Neuron (in vitro differentiated cells): ENCODE data around the gene PCDH17.

Source experiments
- H2AFZ ChIP-seq: one replicate; pipeline ENCODE4 v1.6.1; 2013; ENCODE audit warnings: low read depth, mild to moderate bottlenecking, inconsistent platforms, low read length, moderate library complexity
- H3K27me3 ChIP-seq: one replicate; pipeline ENCODE4 v1.6.1; 2013; ENCODE audit warnings: low read length; ENCODE audit not compliant: insufficient read depth
- H3K36me3 ChIP-seq: one replicate; pipeline ENCODE4 v1.6.1; 2013; ENCODE audit warnings: low read length; ENCODE audit not compliant: insufficient read depth
- H3K4me1 ChIP-seq: one replicate; pipeline ENCODE4 v1.6.1; 2013; ENCODE audit warnings: low read length; ENCODE audit not compliant: insufficient read depth
- H3K4me3 ChIP-seq: 2 replicates; pipeline ENCODE4 v1.5.1; 2013; ENCODE audit warnings: mild to moderate bottlenecking, low read length, moderate library complexity
- H3K9me3 ChIP-seq: one replicate; pipeline ENCODE4 v1.6.1; 2013; ENCODE audit warnings: low read length

PCDH17 gene, protein sequence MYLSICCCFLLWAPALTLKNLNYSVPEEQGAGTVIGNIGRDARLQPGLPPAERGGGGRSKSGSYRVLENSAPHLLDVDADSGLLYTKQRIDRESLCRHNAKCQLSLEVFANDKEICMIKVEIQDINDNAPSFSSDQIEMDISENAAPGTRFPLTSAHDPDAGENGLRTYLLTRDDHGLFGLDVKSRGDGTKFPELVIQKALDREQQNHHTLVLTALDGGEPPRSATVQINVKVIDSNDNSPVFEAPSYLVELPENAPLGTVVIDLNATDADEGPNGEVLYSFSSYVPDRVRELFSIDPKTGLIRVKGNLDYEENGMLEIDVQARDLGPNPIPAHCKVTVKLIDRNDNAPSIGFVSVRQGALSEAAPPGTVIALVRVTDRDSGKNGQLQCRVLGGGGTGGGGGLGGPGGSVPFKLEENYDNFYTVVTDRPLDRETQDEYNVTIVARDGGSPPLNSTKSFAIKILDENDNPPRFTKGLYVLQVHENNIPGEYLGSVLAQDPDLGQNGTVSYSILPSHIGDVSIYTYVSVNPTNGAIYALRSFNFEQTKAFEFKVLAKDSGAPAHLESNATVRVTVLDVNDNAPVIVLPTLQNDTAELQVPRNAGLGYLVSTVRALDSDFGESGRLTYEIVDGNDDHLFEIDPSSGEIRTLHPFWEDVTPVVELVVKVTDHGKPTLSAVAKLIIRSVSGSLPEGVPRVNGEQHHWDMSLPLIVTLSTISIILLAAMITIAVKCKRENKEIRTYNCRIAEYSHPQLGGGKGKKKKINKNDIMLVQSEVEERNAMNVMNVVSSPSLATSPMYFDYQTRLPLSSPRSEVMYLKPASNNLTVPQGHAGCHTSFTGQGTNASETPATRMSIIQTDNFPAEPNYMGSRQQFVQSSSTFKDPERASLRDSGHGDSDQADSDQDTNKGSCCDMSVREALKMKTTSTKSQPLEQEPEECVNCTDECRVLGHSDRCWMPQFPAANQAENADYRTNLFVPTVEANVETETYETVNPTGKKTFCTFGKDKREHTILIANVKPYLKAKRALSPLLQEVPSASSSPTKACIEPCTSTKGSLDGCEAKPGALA (N-terminal part only)

GRCh38 chr13:57631596-57632275, at the start of gene PCDH17:
Gene PCDH17, plus strand, starts transcription at chr13:57631744. Its CDS starts 803 bp downstream, at chr13:57632547.
- no peak within 1 kb of the TSS for H2AFZ ChIP-seq
- H3K4me1 ChIP-seq: peaks cover 12% of the 10 kb centered on the region
- peaks cover 29% of the 10 kb centered on the region for H3K9me3 ChIP-seq
- H3K4me3 ChIP-seq: peak within 1 kb of the TSS; percentile 58
- peaks cover 31% of the 10 kb centered on the region for H3K36me3 ChIP-seq
- no peaks in the 10 kb centered on the region for H3K27me3 ChIP-seq

DNA sequence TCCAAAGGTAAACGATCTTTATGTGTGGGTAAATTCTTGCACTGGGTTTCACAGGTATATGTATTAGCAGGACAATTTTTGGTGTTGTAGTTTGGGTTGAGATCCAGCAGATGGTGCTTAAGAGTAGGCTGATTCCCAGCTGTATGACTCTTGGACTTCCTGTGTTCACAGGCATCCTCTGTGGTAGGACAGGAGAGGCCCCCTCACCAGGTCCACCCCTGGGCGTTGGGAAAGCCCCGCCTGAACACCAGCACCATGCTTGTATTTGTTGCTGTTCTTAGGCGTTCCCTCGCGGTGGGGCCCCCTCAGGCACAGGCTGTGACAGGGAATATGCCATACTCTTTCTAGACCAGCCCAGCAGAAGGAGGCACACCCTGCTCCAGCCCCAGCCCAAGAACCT, 49.5 kb upstream of the PCDH17 start:
- Histone ChIP-seq H3K4me3 (no peak overlapping the region), H3K4me1 (no peaks in the 10 kb centered on the region), H3K9me3 (no peaks in the 10 kb centered on the region), H2AFZ (no peak overlapping the region), H3K36me3 (no peaks in the 10 kb centered on the region), H3K27me3 (no peaks in the 10 kb centered on the region)

- Histone ChIP-seq H3K36me3 (no peaks in the 10 kb centered on the region), H3K4me3 (no peak overlapping the region), H3K4me1 (no peaks in the 10 kb centered on the region)
Observed at GRCh38 chr13:57583529-57583928, 48.0 kb upstream of the PCDH17 start.

DNA sequence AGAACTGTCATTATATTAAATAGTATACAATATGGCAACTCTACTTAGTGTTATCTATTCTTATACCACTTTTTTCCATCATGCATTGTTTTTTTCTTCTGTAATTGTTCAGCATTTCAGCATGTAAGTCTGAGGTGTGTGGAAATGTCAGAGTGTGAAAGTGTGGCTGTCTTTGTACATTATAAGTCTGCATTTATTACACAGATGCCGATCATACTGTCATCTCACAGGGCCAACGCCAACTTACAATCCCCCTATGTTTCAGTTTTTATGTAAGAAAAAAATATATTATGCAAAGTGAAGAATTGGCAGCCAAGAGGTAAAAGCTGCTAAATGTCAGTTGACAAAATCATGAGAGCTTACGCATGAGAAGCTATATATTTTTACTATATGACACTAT, 42.9 kb upstream of the PCDH17 start:
- Histone ChIP-seq H2AFZ (no peak overlapping the region), H3K4me3 (no peak overlapping the region), H3K27me3 (no peaks in the 10 kb centered on the region), H3K4me1 (no peaks in the 10 kb centered on the region), H3K9me3 (no peaks in the 10 kb centered on the region), H3K36me3 (no peaks in the 10 kb centered on the region)

More at GRCh38 chr13:57583529-57583928, 48.0 kb upstream of the PCDH17 start:
- Histone ChIP-seq H3K9me3 (no peaks in the 10 kb centered on the region), H2AFZ (no peak overlapping the region), H3K27me3 (no peaks in the 10 kb centered on the region)

DNA sequence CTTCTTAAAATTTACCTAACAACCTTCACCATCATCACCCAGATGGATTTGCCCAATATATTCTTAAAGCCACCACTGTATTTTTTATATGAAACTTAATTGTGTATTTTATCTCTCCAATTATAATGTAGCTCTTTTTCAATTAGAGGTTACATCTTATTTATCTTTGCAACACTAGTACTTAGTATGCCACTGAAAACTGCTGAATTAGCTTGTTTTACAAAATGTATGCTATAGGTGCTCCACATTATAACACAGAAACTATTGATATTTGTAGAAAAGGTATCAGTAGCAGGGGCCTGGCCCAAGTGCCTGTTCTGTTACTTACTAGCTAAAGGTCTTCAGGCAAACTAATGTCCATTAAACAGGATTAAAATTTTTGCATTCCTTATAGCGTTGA, 35.8 kb upstream of the PCDH17 start:
- no peaks in the 10 kb centered on the region for H3K4me1 ChIP-seq
- no peaks in the 10 kb centered on the region for H3K27me3 ChIP-seq
- H3K36me3 ChIP-seq: no peaks in the 10 kb centered on the region
- no peaks in the 10 kb centered on the region for H3K9me3 ChIP-seq
- no peak overlapping the region for H2AFZ ChIP-seq
- no peak overlapping the region for H3K4me3 ChIP-seq

- no peak overlapping the region for H3K4me3 ChIP-seq
- H2AFZ ChIP-seq: no peak overlapping the region
- H3K9me3 ChIP-seq: no peaks in the 10 kb centered on the region
- H3K27me3 ChIP-seq: no peaks in the 10 kb centered on the region
- H3K36me3 ChIP-seq: no peaks in the 10 kb centered on the region
- H3K4me1 ChIP-seq: no peaks in the 10 kb centered on the region
Observed at GRCh38 chr13:57601536-57601935, 30.0 kb upstream of the PCDH17 start.

DNA sequence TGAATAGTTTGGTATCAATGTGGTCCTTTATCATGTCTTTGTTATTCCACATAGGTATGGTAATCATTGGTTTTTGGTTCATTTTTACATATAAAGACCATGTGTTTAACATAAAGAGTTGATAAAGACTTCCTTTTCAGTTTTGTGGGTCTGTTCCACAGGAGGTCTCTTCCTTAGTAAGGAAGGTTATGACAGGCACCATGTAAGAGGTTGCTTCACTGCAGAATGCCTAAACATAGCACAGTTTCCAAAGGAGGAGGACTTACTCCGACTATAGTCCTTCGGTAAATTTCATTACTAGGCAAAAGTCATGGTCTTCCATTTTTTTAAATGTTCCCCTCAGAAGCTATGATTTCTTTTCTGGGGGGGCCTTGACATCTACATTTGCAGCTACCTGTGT, 27.1 kb upstream of the PCDH17 start:
- Histone ChIP-seq H3K36me3 (no peaks in the 10 kb centered on the region), H2AFZ (peak overlapping the region; percentile 61), H3K4me1 (no peaks in the 10 kb centered on the region), H3K9me3 (no peaks in the 10 kb centered on the region), H3K27me3 (no peaks in the 10 kb centered on the region), H3K4me3 (no peak overlapping the region)

DNA sequence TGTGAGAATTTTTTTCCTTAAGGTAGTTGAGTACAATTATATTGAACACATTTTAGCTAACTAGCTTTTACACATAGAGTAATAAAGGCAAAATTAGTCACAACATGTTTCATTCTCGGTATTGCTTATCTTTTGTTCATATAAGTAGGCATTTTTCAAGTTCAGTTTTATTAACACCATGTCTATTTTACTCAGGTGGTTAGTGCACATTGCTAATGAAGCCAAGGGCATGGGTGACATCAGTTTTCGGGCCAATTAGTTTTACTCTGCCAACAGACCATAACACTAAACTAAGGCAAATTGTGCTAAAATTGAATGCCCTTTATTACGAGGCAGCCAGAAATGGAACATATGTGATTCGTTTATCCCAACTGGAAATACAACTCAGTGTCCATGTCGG, 19.6 kb upstream of the PCDH17 start:
- Histone ChIP-seq H3K36me3 (no peaks in the 10 kb centered on the region), H3K4me1 (no peaks in the 10 kb centered on the region), H3K27me3 (no peaks in the 10 kb centered on the region), H3K9me3 (no peaks in the 10 kb centered on the region), H3K4me3 (no peak overlapping the region), H2AFZ (no peak overlapping the region)

DNA sequence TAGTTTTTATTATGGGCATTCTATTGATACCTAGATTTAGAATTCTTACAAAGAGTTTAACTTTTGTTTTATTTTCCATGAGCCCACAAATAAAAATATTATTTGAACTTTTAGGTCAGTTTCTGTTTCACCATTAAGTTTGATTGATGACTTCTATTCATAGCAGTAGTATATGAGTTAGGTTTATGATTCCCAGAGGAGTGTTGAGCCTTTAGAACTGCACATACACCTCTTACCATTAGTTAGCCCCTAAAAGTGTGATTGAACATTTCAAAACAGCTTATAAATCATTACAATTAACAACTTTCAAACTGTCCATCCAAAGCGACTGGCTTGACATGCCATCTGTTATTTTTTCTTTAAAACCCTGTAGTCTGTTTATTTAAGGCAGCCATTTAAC, 19.0 kb upstream of the PCDH17 start:
- no peaks in the 10 kb centered on the region for H3K4me1 ChIP-seq

GRCh38 chr13:57624565-57625435, 6.7 kb upstream of the PCDH17 start:
- Histone ChIP-seq H3K4me3 (no peak overlapping the region), H3K4me1 (peaks cover 12% of the 10 kb centered on the region), H3K27me3 (no peaks in the 10 kb centered on the region), H3K9me3 (no peaks in the 10 kb centered on the region), H3K36me3 (no peaks in the 10 kb centered on the region), H2AFZ (no peak overlapping the region)

More for the DNA sequence above, 19.0 kb upstream of the PCDH17 start:
- Histone ChIP-seq H3K27me3 (no peaks in the 10 kb centered on the region), H3K36me3 (no peaks in the 10 kb centered on the region), H3K9me3 (no peaks in the 10 kb centered on the region), H2AFZ (no peak overlapping the region), H3K4me3 (no peak overlapping the region)

DNA sequence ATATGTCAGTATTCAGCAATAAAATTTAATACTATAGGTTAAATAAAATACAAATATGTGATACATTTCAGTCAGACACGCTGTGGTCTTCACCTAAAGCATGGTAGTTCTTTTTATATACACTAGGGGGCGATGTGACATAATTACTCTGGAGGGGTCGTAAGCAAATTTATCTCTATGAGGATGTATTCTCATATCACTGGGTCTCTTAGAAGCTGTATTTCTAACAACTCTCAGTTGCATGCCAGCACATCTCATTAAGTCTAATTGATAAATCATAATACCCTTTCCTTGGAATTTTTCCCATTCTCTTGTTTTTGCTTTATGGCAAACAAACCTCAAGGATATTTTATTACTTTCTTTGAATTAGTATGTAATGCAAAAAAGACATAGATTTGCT, 3.9 kb upstream of the PCDH17 start:
- Histone ChIP-seq H2AFZ (no peak overlapping the region), H3K4me3 (no peak overlapping the region), H3K9me3 (peaks cover 5% of the 10 kb centered on the region), H3K27me3 (no peaks in the 10 kb centered on the region), H3K36me3 (peaks cover 4% of the 10 kb centered on the region), H3K4me1 (peaks cover 12% of the 10 kb centered on the region)

DNA sequence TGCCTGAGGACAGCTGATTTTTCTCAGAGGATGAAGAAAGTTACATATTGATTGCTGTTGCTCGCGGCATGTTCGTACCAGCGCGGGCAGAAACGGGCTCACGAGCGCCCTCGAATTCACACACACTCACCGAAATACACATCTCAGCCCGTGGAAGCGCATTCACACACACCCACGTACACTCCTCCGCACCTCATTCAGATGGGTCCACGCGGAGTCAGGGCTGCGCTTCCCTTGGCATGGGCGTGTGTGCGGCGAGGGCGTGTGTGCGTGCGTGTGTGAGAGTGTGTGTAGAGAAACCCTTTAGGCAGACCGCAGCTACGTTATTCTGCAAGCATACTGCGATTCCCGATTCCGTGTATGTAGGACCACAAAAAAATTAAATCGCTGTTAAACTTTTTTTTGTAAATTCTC, 2.1 kb upstream of the PCDH17 start:
- Histone ChIP-seq H3K4me1 (peaks cover 12% of the 10 kb centered on the region), H3K4me3 (peak overlapping the region; percentile 58), H3K9me3 (peaks cover 22% of the 10 kb centered on the region), H3K27me3 (no peaks in the 10 kb centered on the region), H3K36me3 (peaks cover 21% of the 10 kb centered on the region), H2AFZ (peak overlapping the region; percentile 44)
